ENCODE measurements around the gene EPHX1.

Gene EPHX1

DNA sequence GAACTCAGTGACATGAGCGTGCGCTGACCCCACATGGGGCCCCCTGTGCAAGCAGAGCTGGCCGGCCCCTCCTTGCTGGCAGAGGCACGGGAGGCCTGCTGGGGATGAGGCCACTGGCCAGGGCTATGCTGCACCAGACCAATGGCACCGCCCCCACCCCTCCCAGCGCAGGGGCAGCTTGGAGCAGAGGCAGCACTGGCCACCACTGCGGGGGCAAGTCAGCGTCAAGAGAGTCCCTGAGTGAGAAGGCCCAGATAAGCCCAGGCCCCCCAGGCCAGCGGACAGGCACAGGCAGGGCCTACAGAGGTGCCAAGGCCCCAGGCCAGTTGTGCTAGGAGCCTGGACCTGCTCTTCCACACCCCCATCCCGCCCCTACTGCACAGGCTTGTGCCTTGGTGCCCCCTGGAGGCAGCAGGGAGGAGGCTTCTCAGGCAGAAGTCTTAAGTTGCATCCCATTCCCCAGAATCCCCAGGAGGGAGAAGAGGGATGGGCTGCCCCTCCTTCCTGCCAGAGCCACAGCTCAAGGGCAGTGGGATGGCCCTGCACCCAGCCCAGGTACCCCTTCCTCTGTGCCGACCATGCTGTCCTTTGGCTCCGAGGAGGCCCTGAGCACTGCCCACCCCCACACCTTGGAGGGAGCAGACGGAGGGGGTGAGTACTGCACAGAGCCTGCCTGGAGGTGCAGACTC lies 35.8 kb downstream of the EPHX1 start:
- Histone ChIP-seq H3K4me2 (ENCODE audit: low read depth, low read length, poor library complexity, severe bottlenecking) (no peak overlapping the region), H3K36me3 (ENCODE audit: insufficient read depth, low read length) (peaks cover 16% of the 10 kb centered on the region; the same call in 1 of the 2 replicates), H3K9me2 (replicated peaks; ENCODE audit: low read depth, low read length) (no peaks in the 10 kb centered on the region), H3K9me3 (ENCODE audit: insufficient read depth, low read depth, low read length) (no peaks in the 10 kb centered on the region), H4K20me1 (ENCODE audit: insufficient read depth, low read length, poor library complexity, severe bottlenecking) (no peaks in the 10 kb centered on the region), H3K27me3 (ENCODE audit: insufficient read depth, low read length, poor library complexity, severe bottlenecking) (no peaks in the 10 kb centered on the region), H3K9ac (ENCODE audit: low read depth, low read length, poor library complexity, severe bottlenecking) (no peak overlapping the region), H3K4me3 (ENCODE audit: low read length, poor library complexity, severe bottlenecking) (no peak overlapping the region), H3K4me1 (ENCODE audit: insufficient read depth, low read length, poor library complexity, severe bottlenecking) (peaks cover 3% of the 10 kb centered on the region), H3F3A (ENCODE audit: low read depth) (no peaks in the 10 kb centered on the region), H2AFZ (ENCODE audit: low read length) (no peak overlapping the region), H3K79me2 (ENCODE audit: insufficient read depth, low read length) (no peaks in the 10 kb centered on the region)
- TF ChIP-seq EZH2phosphoT487 (IDR thresholded peaks at IDR 0.05; ENCODE audit: borderline replicate concordance) = no peak
- TF ChIP-seq, protein P1, sequence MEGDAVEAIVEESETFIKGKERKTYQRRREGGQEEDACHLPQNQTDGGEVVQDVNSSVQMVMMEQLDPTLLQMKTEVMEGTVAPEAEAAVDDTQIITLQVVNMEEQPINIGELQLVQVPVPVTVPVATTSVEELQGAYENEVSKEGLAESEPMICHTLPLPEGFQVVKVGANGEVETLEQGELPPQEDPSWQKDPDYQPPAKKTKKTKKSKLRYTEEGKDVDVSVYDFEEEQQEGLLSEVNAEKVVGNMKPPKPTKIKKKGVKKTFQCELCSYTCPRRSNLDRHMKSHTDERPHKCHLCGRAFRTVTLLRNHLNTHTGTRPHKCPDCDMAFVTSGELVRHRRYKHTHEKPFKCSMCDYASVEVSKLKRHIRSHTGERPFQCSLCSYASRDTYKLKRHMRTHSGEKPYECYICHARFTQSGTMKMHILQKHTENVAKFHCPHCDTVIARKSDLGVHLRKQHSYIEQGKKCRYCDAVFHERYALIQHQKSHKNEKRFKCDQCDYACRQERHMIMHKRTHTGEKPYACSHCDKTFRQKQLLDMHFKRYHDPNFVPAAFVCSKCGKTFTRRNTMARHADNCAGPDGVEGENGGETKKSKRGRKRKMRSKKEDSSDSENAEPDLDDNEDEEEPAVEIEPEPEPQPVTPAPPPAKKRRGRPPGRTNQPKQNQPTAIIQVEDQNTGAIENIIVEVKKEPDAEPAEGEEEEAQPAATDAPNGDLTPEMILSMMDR (conservative IDR thresholded peaks at IDR 0.05; ENCODE audit: low read length) = peak; percentile 75

DNA sequence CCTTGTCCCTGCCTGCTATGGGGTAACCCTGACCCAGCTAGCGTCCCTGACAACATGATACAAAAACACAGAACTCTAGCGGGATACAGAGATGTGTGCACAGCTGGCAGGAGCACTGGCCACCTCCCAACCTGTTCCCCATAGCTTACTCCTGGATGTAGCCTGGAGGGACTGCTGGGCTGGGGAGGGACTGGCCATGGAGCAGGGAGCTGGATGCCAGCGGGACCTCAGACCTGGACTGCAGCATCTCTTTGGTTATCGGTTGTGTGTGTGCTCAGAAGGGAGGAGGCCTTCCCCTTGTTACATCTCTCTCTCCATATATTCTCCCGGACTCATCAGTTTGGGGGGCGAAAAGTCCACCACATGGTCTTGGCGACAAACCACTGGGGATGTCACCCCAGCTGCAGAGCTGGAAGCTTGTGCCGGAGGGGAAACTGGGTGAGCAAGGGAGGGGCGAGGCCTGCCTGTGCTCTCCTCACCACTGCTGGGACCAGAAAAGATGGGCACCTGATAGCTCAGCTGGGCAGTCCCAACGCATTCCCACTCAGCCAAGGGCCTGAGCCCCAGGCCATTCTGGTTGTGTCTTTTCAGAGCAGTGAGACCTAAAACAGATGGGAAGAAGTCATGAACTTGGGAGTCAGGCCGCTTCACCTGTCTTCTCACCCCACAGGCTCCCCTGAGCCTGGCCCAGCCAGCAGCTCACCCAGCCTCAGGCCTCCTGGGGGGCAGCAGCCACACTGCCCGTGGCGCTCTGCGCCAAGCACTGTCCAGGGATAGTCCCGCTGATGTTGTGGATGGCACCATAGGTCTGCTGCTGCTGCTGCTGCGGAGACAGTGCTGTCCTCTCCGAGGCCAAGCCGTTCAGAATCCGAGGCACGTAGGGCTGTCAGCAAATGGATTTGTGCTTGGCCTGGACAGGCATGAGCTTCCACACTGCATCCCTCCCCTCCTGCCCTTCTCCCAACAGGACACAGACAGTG lies 36.7 kb downstream of the EPHX1 start:
- Histone ChIP-seq H3K9ac (ENCODE audit: low read depth, low read length, poor library complexity, severe bottlenecking) (no peak overlapping the region), H2AFZ (ENCODE audit: low read length) (no peak overlapping the region), H3K36me3 (ENCODE audit: insufficient read depth, low read length) (peaks cover 16% of the 10 kb centered on the region; the same call in 1 of the 2 replicates), H3K4me3 (ENCODE audit: low read length, poor library complexity, severe bottlenecking) (no peak overlapping the region), H4K20me1 (ENCODE audit: insufficient read depth, low read length, poor library complexity, severe bottlenecking) (no peaks in the 10 kb centered on the region), H3K79me2 (ENCODE audit: insufficient read depth, low read length) (no peaks in the 10 kb centered on the region), H3F3A (ENCODE audit: low read depth) (no peaks in the 10 kb centered on the region), H3K9me2 (replicated peaks; ENCODE audit: low read depth, low read length) (no peaks in the 10 kb centered on the region), H3K9me3 (ENCODE audit: insufficient read depth, low read depth, low read length) (no peaks in the 10 kb centered on the region), H3K27me3 (ENCODE audit: insufficient read depth, low read length, poor library complexity, severe bottlenecking) (no peaks in the 10 kb centered on the region), H3K4me1 (ENCODE audit: insufficient read depth, low read length, poor library complexity, severe bottlenecking) (peaks cover 3% of the 10 kb centered on the region), H3K4me2 (ENCODE audit: low read depth, low read length, poor library complexity, severe bottlenecking) (no peak overlapping the region)
- TF ChIP-seq, protein P1 (conservative IDR thresholded peaks at IDR 0.05; ENCODE audit: low read length) = no peak
- TF ChIP-seq EZH2phosphoT487 (IDR thresholded peaks at IDR 0.05; ENCODE audit: borderline replicate concordance) = no peak

DNA sequence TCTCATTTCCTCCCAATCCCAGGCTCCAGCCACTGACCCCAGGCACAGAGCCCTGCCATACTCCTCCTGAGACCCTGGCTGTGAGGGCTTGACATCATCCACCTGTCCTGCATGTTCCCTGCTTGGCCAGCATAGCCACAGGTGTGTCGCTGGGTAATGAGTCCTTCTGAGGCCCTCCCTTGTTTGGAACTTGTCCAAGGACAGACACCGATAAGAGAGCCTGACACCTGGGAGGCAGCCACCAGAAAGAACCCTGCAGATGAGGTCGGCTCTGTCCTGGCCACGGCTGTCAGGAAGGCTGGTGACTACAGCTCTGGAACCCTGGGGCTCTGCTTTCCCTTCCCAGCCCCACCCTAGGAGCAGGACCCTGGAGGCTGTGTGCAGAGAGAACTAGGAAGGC lies 37.7 kb downstream of the EPHX1 start:
- H3K27me3 ChIP-seq (ENCODE audit: insufficient read depth, low read length, poor library complexity, severe bottlenecking) = no peaks in the 10 kb centered on the region
- no peaks in the 10 kb centered on the region for H4K20me1 ChIP-seq (ENCODE audit: insufficient read depth, low read length, poor library complexity, severe bottlenecking)
- no peak overlapping the region for H2AFZ ChIP-seq (ENCODE audit: low read length)
- H3K36me3 ChIP-seq (ENCODE audit: insufficient read depth, low read length) = peaks cover 19% of the 10 kb centered on the region; the same call in 1 of the 2 replicates
- no peak overlapping the region for H3K4me3 ChIP-seq (ENCODE audit: low read length, poor library complexity, severe bottlenecking)
- H3F3A ChIP-seq (ENCODE audit: low read depth) = no peaks in the 10 kb centered on the region
- H3K9me3 ChIP-seq (ENCODE audit: insufficient read depth, low read depth, low read length) = no peaks in the 10 kb centered on the region
- no peaks in the 10 kb centered on the region for H3K79me2 ChIP-seq (ENCODE audit: insufficient read depth, low read length)
- no peak overlapping the region for H3K9ac ChIP-seq (ENCODE audit: low read depth, low read length, poor library complexity, severe bottlenecking)
- no peak for TF ChIP-seq EZH2phosphoT487 (IDR thresholded peaks at IDR 0.05; ENCODE audit: borderline replicate concordance)
- TF ChIP-seq, protein P1 (conservative IDR thresholded peaks at IDR 0.05; ENCODE audit: low read length) = no peak
- peaks cover 3% of the 10 kb centered on the region for H3K4me1 ChIP-seq (ENCODE audit: insufficient read depth, low read length, poor library complexity, severe bottlenecking)
- H3K4me2 ChIP-seq (ENCODE audit: low read depth, low read length, poor library complexity, severe bottlenecking) = no peak overlapping the region
- H3K9me2 ChIP-seq (replicated peaks; ENCODE audit: low read depth, low read length) = no peaks in the 10 kb centered on the region
